ENCODE results near the gene RABGAP1L.

The RABGAP1L gene

DNA sequence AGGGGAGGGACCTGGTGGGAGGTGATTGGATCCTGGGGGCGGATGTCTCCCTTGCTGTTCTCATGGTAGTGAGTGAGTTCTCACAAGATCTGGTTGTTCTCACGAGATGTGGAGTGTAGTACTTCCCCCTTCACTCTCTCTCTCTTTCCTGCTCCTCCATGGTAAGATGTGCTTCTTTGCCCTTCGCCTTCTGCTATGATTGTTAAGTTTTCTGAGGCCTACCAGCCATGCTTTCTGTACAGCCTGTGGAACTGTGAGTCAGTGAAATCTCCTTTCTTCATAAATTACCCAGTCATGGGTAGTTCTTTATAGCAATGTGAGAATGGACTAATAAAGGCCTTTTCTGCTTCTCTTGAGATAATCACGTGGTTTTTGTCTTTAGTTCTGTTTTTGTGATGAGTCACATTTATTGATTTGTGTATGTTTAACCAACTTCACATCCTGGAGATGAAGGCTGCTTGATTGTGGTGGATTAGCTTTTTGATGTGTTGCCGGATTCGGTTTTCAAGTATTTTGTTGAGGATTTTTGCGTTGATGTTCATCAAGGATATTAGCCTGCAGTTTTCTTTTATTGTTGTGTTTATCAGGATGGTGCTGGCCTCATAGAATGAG is 45.5 kb downstream of the RABGAP1L start:
- DNase-seq (ENCODE audit: low read depth) = no peak

DNA sequence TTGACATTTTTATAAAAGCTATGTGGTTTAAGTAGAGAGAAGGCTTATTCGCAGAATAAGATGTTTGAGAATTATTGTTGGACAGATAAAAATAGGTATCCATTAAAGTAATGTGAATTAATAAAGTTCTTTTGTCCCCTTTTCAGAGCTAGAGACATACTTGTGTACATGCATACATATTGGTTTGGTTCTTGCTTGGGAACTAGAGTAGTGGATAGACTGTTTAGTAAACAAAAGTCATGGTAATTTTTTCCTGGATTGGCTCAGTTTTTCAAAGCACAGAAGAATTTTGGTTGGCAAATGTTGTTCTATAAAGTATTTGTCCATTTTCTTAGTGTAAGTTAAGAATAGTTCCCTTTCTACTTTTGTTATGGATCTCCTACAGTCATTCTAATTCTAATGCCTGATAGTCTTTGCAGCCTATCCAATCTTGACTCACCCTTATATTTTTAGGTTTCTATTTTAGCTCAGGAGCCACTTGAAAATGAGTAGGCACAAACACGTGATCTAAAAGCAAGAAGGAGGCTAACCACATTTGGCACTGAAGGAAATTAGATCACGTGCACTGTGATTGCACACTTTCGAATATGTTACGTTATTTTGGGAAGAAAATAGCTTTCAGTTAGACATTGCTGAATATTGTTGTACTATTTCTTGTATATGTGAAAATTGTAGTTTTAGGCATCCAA is 47.0 kb downstream of the RABGAP1L start:
- in situ Hi-C loops (cut with HindIII; ENCODE audit: low sequenced_read_pairs) = no loop called here
- DNase-seq (ENCODE audit: low read depth) = no peak
- H3K4me3 ChIP-seq (ENCODE audit: low read depth, low read length) = no peak overlapping the region
- TF ChIP-seq, protein P1, sequence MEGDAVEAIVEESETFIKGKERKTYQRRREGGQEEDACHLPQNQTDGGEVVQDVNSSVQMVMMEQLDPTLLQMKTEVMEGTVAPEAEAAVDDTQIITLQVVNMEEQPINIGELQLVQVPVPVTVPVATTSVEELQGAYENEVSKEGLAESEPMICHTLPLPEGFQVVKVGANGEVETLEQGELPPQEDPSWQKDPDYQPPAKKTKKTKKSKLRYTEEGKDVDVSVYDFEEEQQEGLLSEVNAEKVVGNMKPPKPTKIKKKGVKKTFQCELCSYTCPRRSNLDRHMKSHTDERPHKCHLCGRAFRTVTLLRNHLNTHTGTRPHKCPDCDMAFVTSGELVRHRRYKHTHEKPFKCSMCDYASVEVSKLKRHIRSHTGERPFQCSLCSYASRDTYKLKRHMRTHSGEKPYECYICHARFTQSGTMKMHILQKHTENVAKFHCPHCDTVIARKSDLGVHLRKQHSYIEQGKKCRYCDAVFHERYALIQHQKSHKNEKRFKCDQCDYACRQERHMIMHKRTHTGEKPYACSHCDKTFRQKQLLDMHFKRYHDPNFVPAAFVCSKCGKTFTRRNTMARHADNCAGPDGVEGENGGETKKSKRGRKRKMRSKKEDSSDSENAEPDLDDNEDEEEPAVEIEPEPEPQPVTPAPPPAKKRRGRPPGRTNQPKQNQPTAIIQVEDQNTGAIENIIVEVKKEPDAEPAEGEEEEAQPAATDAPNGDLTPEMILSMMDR (IDR thresholded peaks at IDR 0.05; ENCODE audit: low read depth, low read length, missing control alignments) = no peak

More for the DNA sequence above, 45.5 kb downstream of the RABGAP1L start:
- in situ Hi-C loops (cut with HindIII; ENCODE audit: low sequenced_read_pairs) = no loop called here
- H3K4me3 ChIP-seq (ENCODE audit: low read depth, low read length) = no peak overlapping the region
- TF ChIP-seq, protein P1 (IDR thresholded peaks at IDR 0.05; ENCODE audit: low read depth, low read length, missing control alignments) = no peak

DNA sequence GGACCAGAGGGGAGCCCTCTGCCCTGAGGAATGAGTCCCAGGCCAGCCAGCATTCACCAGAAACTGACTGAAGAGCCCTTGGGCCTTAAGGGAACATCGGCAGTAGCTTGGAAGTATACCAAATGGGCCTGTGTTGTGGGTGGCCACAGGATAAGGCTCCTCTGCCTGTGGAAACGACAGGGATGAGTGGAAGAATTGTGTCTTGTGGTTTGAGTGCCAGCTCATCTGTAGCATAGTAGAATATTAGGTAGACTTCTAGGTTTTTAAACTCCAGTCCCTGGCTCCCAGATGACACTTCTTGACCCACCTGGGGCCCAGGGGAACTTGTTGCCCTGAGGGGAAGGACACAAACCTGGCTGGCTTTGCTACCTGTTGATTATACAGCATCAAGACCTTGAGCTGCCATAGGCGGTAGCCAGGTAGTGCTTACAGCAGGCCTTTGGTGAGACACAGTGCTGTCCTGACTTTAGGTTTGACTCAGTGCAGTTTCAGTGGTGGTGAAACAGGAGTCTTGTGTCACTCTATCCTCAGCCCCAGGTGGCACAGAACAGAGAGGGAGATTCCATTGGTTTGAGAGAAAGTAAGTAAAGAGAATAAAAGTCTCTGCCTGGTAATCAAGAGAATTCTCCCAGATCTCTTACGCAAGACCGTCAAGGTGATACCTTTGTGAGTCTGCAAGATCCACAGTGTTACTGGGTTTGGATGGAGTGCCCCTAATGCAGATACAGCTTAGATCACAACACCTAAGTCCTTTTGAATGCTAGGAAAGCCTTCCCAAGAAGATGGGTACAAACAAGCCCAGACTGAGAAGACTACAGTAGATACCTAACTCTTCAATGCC is 50.2 kb downstream of the RABGAP1L start:
- TF ChIP-seq, protein P1 (IDR thresholded peaks at IDR 0.05; ENCODE audit: low read depth, low read length, missing control alignments) = no peak
- DNase-seq (ENCODE audit: low read depth) = no peak
- H3K4me3 ChIP-seq (ENCODE audit: low read depth, low read length) = no peak overlapping the region
- in situ Hi-C loops (cut with HindIII; ENCODE audit: low sequenced_read_pairs) = no loop called here

DNA sequence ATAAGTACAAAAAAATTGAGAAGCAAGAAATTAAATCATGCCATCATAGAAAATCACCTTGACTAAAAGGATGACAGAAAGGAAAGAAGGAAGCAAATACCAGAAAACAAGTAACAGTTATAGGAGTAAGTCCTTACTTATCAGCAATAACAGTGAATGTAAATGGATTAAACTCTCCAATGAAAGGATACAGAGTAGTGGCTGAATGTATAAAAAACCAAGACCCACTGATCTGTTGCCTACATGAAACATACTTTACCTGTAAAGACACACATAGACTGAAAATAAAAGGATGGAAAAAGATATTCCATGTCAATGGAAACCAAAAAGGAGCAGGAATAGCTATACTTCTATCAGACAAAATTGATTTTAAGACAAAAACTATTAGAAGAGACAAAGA is 52.2 kb downstream of the RABGAP1L start:
- no peak for DNase-seq (ENCODE audit: low read depth)
- no peak overlapping the region for H3K4me3 ChIP-seq (ENCODE audit: low read depth, low read length)
- TF ChIP-seq, protein P1 (IDR thresholded peaks at IDR 0.05; ENCODE audit: low read depth, low read length, missing control alignments) = no peak
- in situ Hi-C loops (cut with HindIII; ENCODE audit: low sequenced_read_pairs) = no loop called here

DNA sequence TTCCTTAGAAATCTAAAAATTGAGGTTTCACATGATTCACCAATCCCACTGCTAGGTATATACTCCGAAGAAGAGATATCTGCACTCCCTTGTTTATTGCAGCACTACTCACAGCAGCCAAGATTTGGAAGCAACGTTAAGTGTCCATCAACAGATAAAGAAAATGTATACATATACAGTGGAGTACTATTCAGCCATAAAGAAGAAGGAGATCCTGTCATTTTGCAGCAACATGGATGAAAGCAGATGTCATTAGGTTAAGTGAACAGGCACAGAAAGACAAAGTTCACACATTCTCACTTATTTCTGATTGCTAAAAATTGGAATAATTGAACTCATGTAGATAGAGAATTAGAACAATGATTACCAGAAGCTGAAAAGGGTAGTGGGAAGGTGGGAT is 56.4 kb downstream of the RABGAP1L start:
- in situ Hi-C loops (cut with HindIII; ENCODE audit: low sequenced_read_pairs) = no loop called here
- no peak overlapping the region for H3K4me3 ChIP-seq (ENCODE audit: low read depth, low read length)
- DNase-seq (ENCODE audit: low read depth) = no peak
- TF ChIP-seq, protein P1 (IDR thresholded peaks at IDR 0.05; ENCODE audit: low read depth, low read length, missing control alignments) = no peak

DNA sequence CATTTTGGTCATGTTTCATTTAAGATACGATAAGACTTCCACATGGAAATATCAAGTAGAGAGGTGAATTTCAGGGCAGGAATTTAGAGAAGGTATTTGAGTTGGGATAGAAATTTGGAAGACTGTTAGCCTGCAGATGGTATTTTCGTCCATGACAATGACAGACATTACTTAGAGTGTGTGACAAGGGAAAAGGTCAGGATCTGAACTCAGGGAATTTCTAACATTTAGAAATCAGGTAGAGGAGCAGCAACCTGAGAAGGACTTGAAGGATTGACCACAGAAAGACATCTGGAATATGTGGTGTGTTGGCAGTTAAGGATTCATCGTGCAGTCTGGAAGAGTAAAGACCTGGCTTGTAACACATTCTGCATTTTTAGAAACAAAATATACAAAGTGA is 57.9 kb downstream of the RABGAP1L start:
- in situ Hi-C loops (cut with HindIII; ENCODE audit: low sequenced_read_pairs) = no loop called here
- no peak for DNase-seq (ENCODE audit: low read depth)
- TF ChIP-seq, protein P1 (IDR thresholded peaks at IDR 0.05; ENCODE audit: low read depth, low read length, missing control alignments) = no peak
- H3K4me3 ChIP-seq (ENCODE audit: low read depth, low read length) = no peak overlapping the region
